Testis (tissue), 2 donors: Measurements from ENCODE around the gene TTC3.

Experiments
- CTCF ChIP-seq, 3 experiments: fragments of 450-650 bp in 2 of 3; fragments of 200-600 bp in 1 of 3; sonication (generic) in 1 of 3; IDR thresholded peaks; one replicate each; pipeline ENCODE4 v1.5.1; 2016 to 2019; ENCODE audit warnings: antibody characterized with exemption in 3 of 3, mild to moderate bottlenecking in 2 of 3, moderate library complexity in 1 of 3
- POLR2A ChIP-seq: fragments of 450-650 bp; IDR thresholded peaks from one replicate; pipeline ENCODE4 v1.6.1; 2017; ENCODE audit warnings: antibody characterized with exemption, mild to moderate bottlenecking, moderate library complexity

GRCh38 chr21:37243961-37244360, 170.9 kb downstream of the TTC3 start:
- no peak for TF ChIP-seq CTCF (IDR thresholded peaks at IDR 0.05)
- no peak for TF ChIP-seq POLR2A
